Spleen (tissue), 13 donors: Measurements from ENCODE around the gene SLC4A7. TPM values are rescaled to one million over a fixed set of nuclear protein-coding genes. Genes with fewer than 3 reads are reported as not detected.
"Not testable (repeated sequence)": the region's sequence is repeated elsewhere in the genome, so short reads cannot be mapped to it uniquely, and the experiment has no call there.

ENCODE experiments used
- DNase-seq: peaks from one replicate; pipeline ENCODE4 v3.0.0-alpha.2; 2020
- H3K27ac ChIP-seq, 8 donors: fragments of 200-600 bp; sonication (generic) in 7 of 8; 1 replicate in 4 of 8; 2 replicates in 4 of 8; pipeline versions ENCODE4 v1.5.0 to v1.8.0; 2016 to 2021; ENCODE audit warnings: inconsistent platforms in 4 of 8, mild to moderate bottlenecking in 4 of 8, moderate library complexity in 1 of 8
- H3K27me3 ChIP-seq, 7 donors: fragments of 200-600 bp; sonication (generic) in 6 of 7; replicated peaks in 1 of 7; 1 replicate in 4 of 7; 2 replicates in 3 of 7; pipeline versions ENCODE4 v1.5.0 to v1.8.0; 2016 to 2021; ENCODE audit warnings: inconsistent platforms in 3 of 7, mild to moderate bottlenecking in 1 of 7
- H3K36me3 ChIP-seq, 6 donors: fragments of 200-600 bp; sonication (generic) in 5 of 6; 1 replicate in 4 of 6; 2 replicates in 2 of 6; pipeline versions ENCODE4 v1.5.0 to v1.8.0; 2016 to 2021; ENCODE audit warnings: inconsistent platforms in 2 of 6
- H3K4me1 ChIP-seq, 6 donors: fragments of 200-600 bp; sonication (generic) in 5 of 6; 1 replicate in 3 of 6; 2 replicates in 3 of 6; pipeline versions ENCODE4 v1.5.0 to v1.8.0; 2016 to 2021; ENCODE audit warnings: inconsistent platforms in 3 of 6
- H3K4me3 ChIP-seq, 8 donors: fragments of 200-600 bp; sonication (generic) in 7 of 8; 1 replicate in 4 of 8; 2 replicates in 4 of 8; pipeline versions ENCODE4 v1.5.0 to v1.8.0; 2016 to 2021; ENCODE audit warnings: inconsistent platforms in 4 of 8, mild to moderate bottlenecking in 4 of 8, moderate library complexity in 2 of 8
- H3K9me3 ChIP-seq, 8 donors: fragments of 200-600 bp; sonication (generic) in 7 of 8; 1 replicate in 4 of 8; 2 replicates in 4 of 8; pipeline versions ENCODE4 v1.5.0 to v1.8.0; 2016 to 2021; ENCODE audit warnings: inconsistent platforms in 4 of 8
- CTCF ChIP-seq, 11 experiments: fragments of 200-600 bp in 7 of 11; fragments of 450-650 bp in 4 of 11; sonication (generic) in 4 of 11; IDR thresholded peaks in 8 of 11; conservative IDR thresholded peaks in 3 of 11; 1 replicate in 7 of 11; 2 replicates in 4 of 11; pipeline versions ENCODE4 v1.4.0 to v1.8.0; 2016 to 2021; ENCODE audit warnings: antibody characterized with exemption in 11 of 11, inconsistent platforms in 4 of 11, mild to moderate bottlenecking in 1 of 11
- POLR2A ChIP-seq, 3 donors: fragments of 450-650 bp; IDR thresholded peaks; one replicate each; pipeline ENCODE4 v1.5.1; 2017; ENCODE audit warnings: antibody characterized with exemption in 3 of 3, mild to moderate bottlenecking in 1 of 3
- POLR2AphosphoS5 ChIP-seq, 3 donors: sonication (generic); formaldehyde crosslinking; IDR thresholded peaks; one replicate each; pipeline ENCODE4 v1.5.1; 2017; ENCODE audit warnings: antibody characterized with exemption in 3 of 3
- WGBS, 5 donors: extraction: QIAGEN DNeasy Blood & Tissue Kit in 3 of 5; methylation state at CpG; one replicate each; pipeline versions ENCODE4 v1.1.5 to v1.1.7; 2013 to 2018; 5-methylcytosine and 5-hydroxymethylcytosine counted together
- intact Hi-C: fragments of 100-400 bp; cut with DNase I; formaldehyde crosslinking; loops from one replicate; pipeline ENCODE4 v1.15.0; 2023; ENCODE audit warnings: low total_unique reads
- long read RNA-seq, 2 donors: transcript quantifications; one replicate each; lab custom pipeline, GENCODE V29; 2026
- polyA plus RNA-seq, 3 donors: library from polyadenylated mRNA; stranded (reverse); fragments of 200-250 nt; gene quantifications; one replicate each; pipeline ENCODE4 v1.2.1, GENCODE V29; 2013
- total RNA-seq, 7 donors: library from RNA; depleted of rRNA in 3 of 7; stranded (reverse); fragments of >200 nt in 3 of 7; fragmentation: NEBNext Ultra II Directional in 4 of 7; extraction: Animal tissue kit (Norgen Biotek cat#: 25700) in 4 of 7; gene quantifications; one replicate each; pipeline versions ENCODE4 v1.1.0 to v1.2.1, GENCODE V29; 2016 to 2021
- donor health status: healthy with polysubstance abuse.
- donor health status: DM: no; HTN: no; CAD: no; lungs with moderate emphysema.
- donor health status: DM: no; HTN: no; CAD: no.
- donor health status: Bipolar disorder and iron deficiency.
- donor health status: healthy.
- donor health status: DM: no; HTN: no; CAD: no.
- donor health status: DM: yes; HTN: yes; CAD: no.

The SLC4A7 gene
- total RNA-seq (10 to 100 TPM; 36.2 to 62.3 (median 46.8) TPM), polyA plus RNA-seq (1 to 10 TPM; 5.7 to 9.7 (median 6.6) TPM)
- long read RNA-seq, donor 1 = 0 reads
- long read RNA-seq, donor 2 = 0 reads

GRCh38 chr3:27484015-27484844, at the start of gene SLC4A7:
Gene SLC4A7 (minus strand): TSS chr3:27484384. CDS start chr3:27484126, 258 bp downstream.
- peak in 6 of 11 experiments; percentile 12 to 53 (median 40) for TF ChIP-seq CTCF (IDR thresholded peaks at IDR 0.05 in 8 of 11, conservative IDR thresholded peaks at IDR 0.05 in 3 of 11)
- TF ChIP-seq POLR2AphosphoS5 (IDR thresholded peaks at IDR 0.05) = peak; percentile 98 to 99 (median 99)
- TF ChIP-seq POLR2A (IDR thresholded peaks at IDR 0.05) = peak; percentile 76 to 98 (median 95)
- H3K36me3 ChIP-seq = no peaks in the 10 kb centered on the region
- whole genome bisulfite sequencing, 5 donors = 0 to 1% (median 1%) methylated on average over 50 to 100 of the region's 100 CpGs
- H3K4me1 ChIP-seq = peaks cover 25 to 55% (median 45%) of the 10 kb centered on the region in 6 donors
- H3K4me3 ChIP-seq = peak within 1 kb of the TSS; percentile 77 to 97 (median 88)
- peak; percentile 100 for DNase-seq
- H3K27ac ChIP-seq = peak within 1 kb of the TSS; percentile 92 to 99 (median 96)
- H3K27me3 ChIP-seq = no peaks in the 10 kb centered on the region
- no peaks in the 10 kb centered on the region for H3K9me3 ChIP-seq
- intact Hi-C loops = no loop called here

GRCh38 chr3:27533261-27533607, 49.0 kb upstream of the SLC4A7 start:
- DNase-seq = no peak
- Histone ChIP-seq H3K27me3 (no peaks in the 10 kb centered on the region), H3K36me3 (no peaks in the 10 kb centered on the region), H3K27ac (peak overlapping the region in 2 of 8 donors; percentile 56 to 66), H3K4me1 (peaks cover 5 to 26% (median 19%) of the 10 kb centered on the region in 6 donors), H3K9me3 (no peaks in the 10 kb centered on the region), H3K4me3 (no peak overlapping the region)
- TF ChIP-seq POLR2AphosphoS5 (IDR thresholded peaks at IDR 0.05) (no peak), POLR2A (IDR thresholded peaks at IDR 0.05) (no peak), CTCF (IDR thresholded peaks at IDR 0.05 in 8 of 11, conservative IDR thresholded peaks at IDR 0.05 in 3 of 11) (no peak)
- 70 to 81% (median 75%) methylated on average over 4 of the region's 4 CpGs for WGBS, 5 donors
- intact Hi-C loops = no loop called here

GRCh38 chr3:27532426-27533260, 48.5 kb upstream of the SLC4A7 start:
- Histone ChIP-seq H3K4me3 (no peak overlapping the region), H3K36me3 (no peaks in the 10 kb centered on the region), H3K27me3 (no peaks in the 10 kb centered on the region), H3K27ac (no peak overlapping the region), H3K9me3 (no peaks in the 10 kb centered on the region), H3K4me1 (peaks cover 5 to 26% (median 19%) of the 10 kb centered on the region in 6 donors)
- intact Hi-C loops = no loop called here
- TF ChIP-seq POLR2A (IDR thresholded peaks at IDR 0.05) = no peak
- no peak for TF ChIP-seq CTCF (IDR thresholded peaks at IDR 0.05 in 8 of 11, conservative IDR thresholded peaks at IDR 0.05 in 3 of 11)
- TF ChIP-seq POLR2AphosphoS5 (IDR thresholded peaks at IDR 0.05) = no peak
- no peak for DNase-seq
- 88 to 95% (median 93%) methylated on average over 8 of the region's 8 CpGs for WGBS, 5 donors

GRCh38 chr3:27531193-27531751, 47.1 kb upstream of the SLC4A7 start:
- H3K36me3 ChIP-seq, H3K4me3 ChIP-seq, H3K9me3 ChIP-seq, DNase-seq, intact Hi-C loops, H3K27ac ChIP-seq, H3K27me3 ChIP-seq: not testable (repeated sequence)
- peaks cover 5 to 26% (median 19%) of the 10 kb centered on the region in 6 donors for H3K4me1 ChIP-seq
- 93 to 97% (median 96%) methylated on average over 8 of the region's 8 CpGs for WGBS, 5 donors
